GM18519 (cell line): Measurements from ENCODE around the gene LGALS7.
"Not testable (repeated sequence)": the region's sequence is repeated elsewhere in the genome, so short reads cannot be mapped to it uniquely, and the experiment has no call there.

Source experiments
- ATAC-seq: cut with Tn5 transposase; IDR thresholded peaks from one replicate; pipeline ENCODE4 v1.9.1; 2021; ENCODE audit warnings: mild to moderate bottlenecking, moderate library complexity; ENCODE audit not compliant: unreplicated experiment, low FRiP score

The LGALS7 gene

GRCh38 chr19:38773469-38774177 is at the start of gene LGALS7:
TSS of gene LGALS7 (minus strand) at chr19:38773517. CDS start at chr19:38773492, 25 bp downstream.
- ATAC-seq, result no peak

- ATAC-seq, result not testable (repeated sequence)
These were observed 48.0 kb upstream of the LGALS7 start for GRCh38 chr19:38821230-38821825.

GRCh38 chr19:38819231-38819920 is 46.1 kb upstream of the LGALS7 start:
- ATAC-seq, result no peak

GRCh38 chr19:38817081-38817480 is 43.8 kb upstream of the LGALS7 start:
- ATAC-seq, result no peak

- ATAC-seq, result no peak
These were observed 42.9 kb upstream of the LGALS7 start for GRCh38 chr19:38816131-38816750.

- no peak for ATAC-seq
These were observed 42.0 kb upstream of the LGALS7 start for GRCh38 chr19:38815059-38816001.

- ATAC-seq, result not testable (repeated sequence)
These were observed 40.6 kb upstream of the LGALS7 start for GRCh38 chr19:38813932-38814331.

GRCh38 chr19:38813323-38813722 is 40.0 kb upstream of the LGALS7 start:
- no peak for ATAC-seq

- no peak for ATAC-seq
These were observed 39.6 kb upstream of the LGALS7 start, which contains the start of gene LGALS4 for GRCh38 chr19:38812841-38813320. TSS of gene LGALS4 (minus strand) at chr19:38812945. CDS start at chr19:38812886, 59 bp downstream.

- no peak for ATAC-seq
These were observed 38.9 kb upstream of the LGALS7 start for GRCh38 chr19:38812009-38812840.

GRCh38 chr19:38809592-38810252 is 36.4 kb upstream of the LGALS7 start:
- no peak for ATAC-seq

- ATAC-seq, result no peak
These were observed 35.4 kb upstream of the LGALS7 start for GRCh38 chr19:38808741-38809140.

- ATAC-seq, result not testable (repeated sequence)
These were observed 34.2 kb upstream of the LGALS7 start for GRCh38 chr19:38807374-38808098.

- no peak for ATAC-seq
These were observed 33.1 kb upstream of the LGALS7 start for GRCh38 chr19:38806371-38806770.

GRCh38 chr19:38805180-38805579 is 31.9 kb upstream of the LGALS7 start:
- ATAC-seq, result no peak

GRCh38 chr19:38803543-38803942 is 30.2 kb upstream of the LGALS7 start:
- no peak for ATAC-seq

- no peak for ATAC-seq
These were observed 28.2 kb upstream of the LGALS7 start for GRCh38 chr19:38801359-38802095.
